Suprapubic skin (tissue), 4 donors: ENCODE data around the gene SHC4.

ENCODE experiments used
- POLR2A ChIP-seq, 2 donors: fragments of 450-650 bp; IDR thresholded peaks; one replicate each; pipeline ENCODE4 v1.6.1; 2017; ENCODE audit warnings: antibody characterized with exemption in 2 of 2, mild to moderate bottlenecking in 2 of 2, moderate library complexity in 2 of 2
- POLR2AphosphoS5 ChIP-seq, 3 donors: sonication (generic); formaldehyde crosslinking; IDR thresholded peaks; one replicate each; pipeline ENCODE4 v1.6.1; 2017; ENCODE audit warnings: antibody characterized with exemption in 3 of 3
- TF ChIP-seq, protein P1 (sequence below), 2 donors: fragments of 200-600 bp in 1 of 2; fragments of 450-650 bp in 1 of 2; sonication (generic) in 1 of 2; IDR thresholded peaks; one replicate each; pipeline ENCODE4 v1.5.1; 2016 to 2019; ENCODE audit warnings: antibody characterized with exemption in 2 of 2, mild to moderate bottlenecking in 1 of 2, moderate library complexity in 1 of 2

DNA sequence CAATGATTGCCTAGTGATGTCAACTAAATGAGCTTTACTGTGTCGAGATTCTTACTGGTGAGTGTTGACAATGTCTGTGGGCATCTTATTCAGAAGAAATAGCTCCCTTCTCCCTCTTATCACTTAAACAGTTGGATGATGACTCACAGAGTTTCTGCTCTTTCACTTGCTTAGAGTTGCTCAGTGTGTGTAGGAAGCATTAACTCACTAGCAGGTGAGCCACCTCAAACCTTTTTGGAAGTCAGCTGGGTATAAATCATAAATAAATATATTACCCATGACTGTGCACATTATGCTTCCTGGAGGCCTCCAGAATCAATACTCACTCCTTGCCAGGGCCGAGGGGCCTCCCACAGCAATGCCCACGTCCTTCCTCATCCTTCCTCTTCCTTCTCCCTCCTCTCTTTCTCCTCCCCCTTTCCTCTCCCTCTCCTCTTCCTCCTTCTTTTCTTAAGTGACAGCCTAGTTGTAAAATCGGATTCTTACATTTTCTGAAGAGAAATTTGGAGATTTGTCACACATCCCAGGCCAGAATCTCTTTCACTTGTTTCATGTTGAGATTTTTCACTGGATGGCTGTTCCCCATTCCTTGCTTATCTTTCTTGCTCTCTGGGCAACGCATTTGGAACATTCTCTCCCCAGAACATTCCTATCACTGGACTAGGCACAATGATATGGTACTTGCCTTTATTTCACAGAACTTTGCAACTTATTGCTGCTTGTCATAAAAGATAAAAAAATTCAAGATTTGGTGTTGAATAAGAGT, 17.5 kb downstream of the SHC4 start:
- TF ChIP-seq, protein P1, sequence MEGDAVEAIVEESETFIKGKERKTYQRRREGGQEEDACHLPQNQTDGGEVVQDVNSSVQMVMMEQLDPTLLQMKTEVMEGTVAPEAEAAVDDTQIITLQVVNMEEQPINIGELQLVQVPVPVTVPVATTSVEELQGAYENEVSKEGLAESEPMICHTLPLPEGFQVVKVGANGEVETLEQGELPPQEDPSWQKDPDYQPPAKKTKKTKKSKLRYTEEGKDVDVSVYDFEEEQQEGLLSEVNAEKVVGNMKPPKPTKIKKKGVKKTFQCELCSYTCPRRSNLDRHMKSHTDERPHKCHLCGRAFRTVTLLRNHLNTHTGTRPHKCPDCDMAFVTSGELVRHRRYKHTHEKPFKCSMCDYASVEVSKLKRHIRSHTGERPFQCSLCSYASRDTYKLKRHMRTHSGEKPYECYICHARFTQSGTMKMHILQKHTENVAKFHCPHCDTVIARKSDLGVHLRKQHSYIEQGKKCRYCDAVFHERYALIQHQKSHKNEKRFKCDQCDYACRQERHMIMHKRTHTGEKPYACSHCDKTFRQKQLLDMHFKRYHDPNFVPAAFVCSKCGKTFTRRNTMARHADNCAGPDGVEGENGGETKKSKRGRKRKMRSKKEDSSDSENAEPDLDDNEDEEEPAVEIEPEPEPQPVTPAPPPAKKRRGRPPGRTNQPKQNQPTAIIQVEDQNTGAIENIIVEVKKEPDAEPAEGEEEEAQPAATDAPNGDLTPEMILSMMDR (IDR thresholded peaks at IDR 0.05): no peak
- TF ChIP-seq POLR2AphosphoS5 (IDR thresholded peaks at IDR 0.05): no peak
- no peak for TF ChIP-seq POLR2A (IDR thresholded peaks at IDR 0.05)
